Neutrophil (primary cell): ENCODE measurements around the gene PATL2.

Source experiments
- H3K27ac ChIP-seq: fragments of 200-600 bp; sonication (generic); 2 replicates; pipeline ENCODE4 v1.5.1; 2016; ENCODE audit warnings: mild to moderate bottlenecking, moderate library complexity
- H3K27me3 ChIP-seq: fragments of 200-600 bp; sonication (generic); 2 replicates; pipeline ENCODE4 v1.6.0; 2016; ENCODE audit warnings: mild to moderate bottlenecking
- H3K36me3 ChIP-seq: fragments of 200-600 bp; sonication (generic); 2 replicates; pipeline ENCODE4 v1.5.1; 2017
- H3K4me1 ChIP-seq, 2 experiments: fragments of 200-600 bp in 1 of 2; sonication (generic) in 1 of 2; 1 replicate in 1 of 2; 2 replicates in 1 of 2; pipeline versions ENCODE4 v1.5.1 to v1.6.1; 2013 to 2016; ENCODE audit warnings: low read depth in 1 of 2, low read length in 1 of 2, mild to moderate bottlenecking in 1 of 2, moderate library complexity in 1 of 2; ENCODE audit not compliant: control insufficient read depth in 1 of 2, insufficient read depth in 1 of 2
- H3K4me3 ChIP-seq, 2 experiments: fragments of 200-600 bp in 1 of 2; sonication (generic) in 1 of 2; 1 replicate in 1 of 2; 2 replicates in 1 of 2; pipeline ENCODE4 v1.5.1; 2013 to 2016; ENCODE audit warnings: low read depth in 1 of 2, low read length in 1 of 2, mild to moderate bottlenecking in 1 of 2, moderate library complexity in 1 of 2
- H3K9me3 ChIP-seq: fragments of 200-600 bp; sonication (generic); 2 replicates; pipeline ENCODE4 v1.5.1; 2016
- CTCF ChIP-seq: fragments of 200-600 bp; sonication (generic); IDR thresholded peaks from 2 replicates; pipeline ENCODE4 v1.5.1; 2016; ENCODE audit warnings: antibody characterized with exemption

The PATL2 gene

GRCh38 chr15:44661576-44661975 is 49.5 kb downstream of the PATL2 start:
- peaks cover 38% of the 10 kb centered on the region for H3K36me3 ChIP-seq
- H3K9me3 ChIP-seq = no peaks in the 10 kb centered on the region
- H3K27me3 ChIP-seq = no peaks in the 10 kb centered on the region
- no peak for TF ChIP-seq CTCF
- peaks cover 32 to 45% of the 10 kb centered on the region in 2 experiments for H3K4me1 ChIP-seq
- H3K4me3 ChIP-seq = peak overlapping the region; percentile 87 to 100
- peak overlapping the region; percentile 99 for H3K27ac ChIP-seq

GRCh38 chr15:44659056-44659455 is 52.1 kb downstream of the PATL2 start:
- no peak for TF ChIP-seq CTCF
- Histone ChIP-seq H3K27ac (peak overlapping the region; percentile 57), H3K9me3 (no peaks in the 10 kb centered on the region), H3K36me3 (peaks cover 60% of the 10 kb centered on the region), H3K27me3 (no peaks in the 10 kb centered on the region), H3K4me3 (no peak overlapping the region), H3K4me1 (peaks cover 36 to 46% of the 10 kb centered on the region in 2 experiments)

GRCh38 chr15:44657378-44657777 is 53.7 kb downstream of the PATL2 start:
- no peaks in the 10 kb centered on the region for H3K27me3 ChIP-seq
- peaks cover 27 to 36% of the 10 kb centered on the region in 2 experiments for H3K4me1 ChIP-seq
- H3K9me3 ChIP-seq = no peaks in the 10 kb centered on the region
- no peak overlapping the region for H3K27ac ChIP-seq
- H3K36me3 ChIP-seq = peaks cover 77% of the 10 kb centered on the region
- no peak for TF ChIP-seq CTCF
- H3K4me3 ChIP-seq = no peak overlapping the region

GRCh38 chr15:44656913-44657312 is 54.2 kb downstream of the PATL2 start:
- Histone ChIP-seq H3K36me3 (peaks cover 81% of the 10 kb centered on the region), H3K9me3 (no peaks in the 10 kb centered on the region), H3K4me3 (no peak overlapping the region), H3K27ac (no peak overlapping the region), H3K27me3 (no peaks in the 10 kb centered on the region), H3K4me1 (peaks cover 23 to 32% of the 10 kb centered on the region in 2 experiments)
- TF ChIP-seq CTCF = no peak

- H3K36me3 ChIP-seq = peaks cover 88% of the 10 kb centered on the region
Measured at GRCh38 chr15:44656298-44656697, 54.8 kb downstream of the PATL2 start.

More at GRCh38 chr15:44656298-44656697, 54.8 kb downstream of the PATL2 start:
- no peak for TF ChIP-seq CTCF
- H3K4me3 ChIP-seq = no peak overlapping the region
- H3K4me1 ChIP-seq = peaks cover 16 to 26% of the 10 kb centered on the region in 2 experiments
- no peaks in the 10 kb centered on the region for H3K9me3 ChIP-seq
- H3K27me3 ChIP-seq = no peaks in the 10 kb centered on the region
- peak overlapping the region; percentile 21 for H3K27ac ChIP-seq
